GM18861 (cell line): ENCODE measurements around the gene ARL15.

ENCODE experiments used
- ATAC-seq: cut with Tn5 transposase; IDR thresholded peaks from one replicate; pipeline ENCODE4 v1.9.1; 2021; ENCODE audit not compliant: unreplicated experiment

The ARL15 gene

DNA sequence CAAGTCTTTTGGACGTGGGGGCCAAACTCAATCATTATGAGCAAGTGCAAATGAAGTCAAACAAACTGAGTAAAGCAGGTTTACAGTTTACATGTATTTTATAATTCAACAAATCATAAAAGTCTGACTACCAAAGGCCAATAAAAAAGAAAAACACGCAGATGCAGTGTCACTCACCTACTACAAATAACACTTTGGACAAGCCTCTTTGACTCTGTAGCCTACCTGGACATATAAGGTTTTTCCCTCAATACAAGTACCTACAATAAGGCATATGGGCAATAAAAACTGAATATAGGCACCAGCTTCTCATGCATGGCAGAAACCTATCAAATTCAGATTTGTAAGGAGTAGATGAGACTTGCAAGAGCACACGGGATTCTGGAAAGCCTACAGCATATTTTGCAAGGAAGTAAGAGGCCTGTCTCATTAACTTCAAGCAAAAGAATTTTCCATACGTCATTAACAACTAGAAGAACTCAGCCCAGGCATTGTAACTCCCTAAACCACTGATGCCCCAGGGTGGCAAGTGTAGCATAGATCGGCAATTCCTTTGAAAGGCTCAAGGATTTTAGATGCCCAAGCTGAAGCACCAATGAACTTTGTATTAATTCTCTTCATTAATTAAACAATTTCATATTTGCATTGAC is 21.7 kb downstream of the ARL15 start:
- ATAC-seq, result no peak

GRCh38 chr5:54285686-54286085 is 24.7 kb downstream of the ARL15 start:
- no peak for ATAC-seq

DNA sequence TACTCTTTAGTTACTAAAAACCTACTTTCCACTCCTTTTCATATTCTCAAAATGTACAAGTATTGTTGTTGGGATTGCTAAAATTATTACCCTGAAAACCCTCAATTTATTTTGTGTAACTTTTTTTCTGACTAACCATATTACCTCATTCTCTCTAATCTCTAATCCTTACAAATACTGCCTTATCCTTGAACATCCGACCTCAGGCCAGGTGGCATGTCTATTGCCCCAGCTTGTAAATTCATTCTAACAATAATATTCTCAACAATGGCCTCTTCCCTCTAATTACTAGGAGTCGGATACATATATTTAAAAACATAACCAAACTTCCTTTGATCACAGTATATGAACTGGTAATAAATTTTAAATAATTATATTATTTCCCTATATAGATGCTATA is 25.8 kb downstream of the ARL15 start:
- ATAC-seq, result no peak

- ATAC-seq, result no peak
These were observed 27.5 kb downstream of the ARL15 start for GRCh38 chr5:54282876-54283275.

DNA sequence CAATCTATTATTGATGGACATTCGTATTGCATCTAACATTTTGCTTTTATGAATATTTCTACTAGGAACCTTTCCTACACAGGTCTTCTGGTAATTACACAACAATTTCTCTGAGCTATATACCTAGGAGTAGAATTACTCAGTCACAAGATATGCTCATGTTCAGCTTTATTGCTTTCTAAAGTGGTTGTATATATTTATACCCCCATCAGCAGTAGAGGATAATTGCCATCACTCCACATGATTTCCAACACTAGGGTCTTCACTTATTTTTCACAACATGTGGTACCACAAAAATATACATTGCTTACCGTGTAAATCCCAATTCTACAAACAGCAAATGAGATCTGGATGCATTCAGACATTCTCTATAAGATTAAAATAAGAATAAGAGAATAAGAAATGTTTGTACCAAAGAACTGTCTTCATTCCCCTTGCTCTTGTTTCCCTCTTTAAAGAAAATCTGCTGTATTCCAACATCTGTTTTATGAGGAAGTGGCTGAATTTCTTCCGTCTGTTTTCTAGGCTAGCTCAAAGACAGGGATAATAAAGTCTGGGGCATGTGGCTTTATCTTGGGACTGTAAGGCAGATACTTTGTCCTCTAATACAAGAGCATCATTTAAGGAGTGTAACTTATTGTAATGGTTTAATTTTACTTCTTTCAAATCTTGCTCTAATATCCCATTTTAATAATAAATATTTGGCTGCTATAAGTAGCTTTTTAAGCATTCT is 28.2 kb downstream of the ARL15 start:
- ATAC-seq, result no peak

- no peak for ATAC-seq
These were observed 30.4 kb downstream of the ARL15 start for GRCh38 chr5:54279960-54280359.

DNA sequence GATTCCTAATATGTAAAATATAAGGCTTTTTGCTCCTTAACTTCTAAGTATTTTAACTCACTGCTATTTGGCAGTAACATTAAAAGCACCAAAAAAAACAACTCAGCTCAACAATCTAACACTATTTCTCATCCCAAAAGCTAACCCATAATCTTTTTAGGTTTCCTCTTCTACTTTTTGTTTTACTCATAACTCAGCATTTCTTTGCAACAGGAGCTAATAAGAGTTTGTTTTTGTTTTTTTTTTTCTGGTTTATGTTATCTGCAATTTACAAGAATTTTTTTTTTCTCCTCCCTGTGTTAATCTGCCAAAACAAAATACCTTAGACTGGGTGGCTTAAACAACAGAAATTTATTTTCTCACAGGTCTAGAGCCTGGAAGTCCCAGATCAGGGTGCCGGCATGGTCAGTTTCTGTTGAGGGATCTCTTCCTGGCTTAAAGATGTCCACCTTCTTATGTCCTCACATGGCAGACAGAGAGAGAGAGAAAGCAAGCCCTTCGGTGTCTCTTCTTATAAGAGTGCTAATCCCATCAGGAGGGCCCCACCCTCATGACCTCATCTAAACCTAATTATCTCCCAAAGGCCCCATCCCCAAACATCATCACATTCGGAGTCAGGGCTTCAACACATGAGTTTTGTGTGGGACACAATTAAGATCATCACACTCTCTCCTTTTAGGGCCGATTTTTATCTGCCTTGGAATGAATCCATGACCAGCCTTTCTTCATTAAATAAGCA is 31.2 kb downstream of the ARL15 start:
- no peak for ATAC-seq

GRCh38 chr5:54278036-54278830 is 32.1 kb downstream of the ARL15 start:
- ATAC-seq, result no peak

DNA sequence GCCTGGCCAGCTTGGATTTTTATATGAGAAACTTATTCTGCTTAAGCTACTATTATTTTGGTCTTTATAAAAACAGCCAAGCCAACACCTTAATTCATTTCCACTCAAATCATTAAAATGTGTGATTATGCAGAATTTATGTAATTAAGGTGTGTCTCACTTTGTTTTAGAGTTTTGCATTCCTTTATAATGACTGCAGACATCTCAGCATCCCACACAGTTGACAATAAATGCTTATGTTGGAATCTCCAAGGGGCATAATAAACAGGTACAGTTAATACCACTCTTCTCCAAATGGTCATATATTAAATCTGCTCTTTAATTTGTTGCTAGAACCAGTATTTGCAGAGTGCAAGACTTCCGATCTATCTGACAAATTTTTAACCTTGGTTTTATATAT is 34.3 kb downstream of the ARL15 start:
- no peak for ATAC-seq

DNA sequence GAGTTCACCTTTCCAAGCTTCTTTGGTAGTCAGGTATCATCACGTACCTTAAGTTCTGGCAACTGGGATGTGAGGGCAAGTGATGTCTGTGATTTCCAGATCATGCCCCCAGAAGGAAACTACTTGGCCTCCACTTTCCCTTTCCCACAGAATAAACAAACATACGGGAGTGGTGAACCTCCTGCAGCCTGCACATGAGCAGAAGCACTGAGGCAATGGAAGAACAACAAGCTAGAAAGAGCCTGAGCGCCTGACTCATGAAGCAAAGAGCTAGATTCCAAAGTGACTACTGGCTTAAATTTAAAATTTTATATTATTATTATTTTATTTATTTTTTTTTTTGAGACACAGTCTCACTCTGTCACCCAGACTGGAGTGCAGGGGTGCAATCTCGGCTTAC is 35.0 kb downstream of the ARL15 start:
- ATAC-seq, result no peak

DNA sequence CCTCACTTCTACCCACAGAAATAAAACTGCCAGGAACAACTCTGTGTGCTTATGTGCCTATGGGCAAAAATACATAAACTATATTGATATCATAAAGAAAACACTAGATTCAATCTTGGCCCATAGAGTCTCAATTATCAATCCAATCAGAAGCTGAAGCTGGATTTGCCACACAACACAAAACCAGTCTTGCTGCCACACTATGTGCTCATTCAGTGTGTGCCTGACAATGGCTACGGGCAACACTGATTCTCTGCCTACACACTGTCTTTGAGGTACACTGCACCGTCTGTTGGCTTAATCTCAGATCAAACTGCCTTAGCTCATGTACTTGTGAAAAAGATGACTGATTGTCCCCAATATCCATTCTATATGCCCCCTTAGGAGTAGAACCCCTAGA is 35.4 kb downstream of the ARL15 start:
- ATAC-seq, result no peak

- ATAC-seq, result no peak
These were observed 36.7 kb downstream of the ARL15 start for GRCh38 chr5:54273715-54274114.

DNA sequence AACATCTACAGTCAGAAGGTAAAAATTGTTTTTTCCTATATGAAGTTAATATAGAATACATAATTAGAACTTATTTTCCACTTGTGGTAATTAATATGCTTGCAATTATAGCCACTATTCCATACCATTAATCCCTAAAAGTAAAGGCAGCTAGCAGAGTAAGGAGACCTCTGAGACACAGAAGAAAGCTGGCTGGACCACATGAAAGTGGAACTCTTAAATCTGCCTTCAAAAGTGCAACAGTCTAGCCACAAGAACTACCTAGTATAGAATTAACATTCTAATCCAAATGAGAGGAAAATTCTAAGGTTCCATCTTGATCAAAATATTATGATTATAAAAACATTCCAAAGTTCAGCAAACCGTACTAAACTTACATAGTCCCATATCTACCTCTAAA is 37.6 kb downstream of the ARL15 start:
- no peak for ATAC-seq

DNA sequence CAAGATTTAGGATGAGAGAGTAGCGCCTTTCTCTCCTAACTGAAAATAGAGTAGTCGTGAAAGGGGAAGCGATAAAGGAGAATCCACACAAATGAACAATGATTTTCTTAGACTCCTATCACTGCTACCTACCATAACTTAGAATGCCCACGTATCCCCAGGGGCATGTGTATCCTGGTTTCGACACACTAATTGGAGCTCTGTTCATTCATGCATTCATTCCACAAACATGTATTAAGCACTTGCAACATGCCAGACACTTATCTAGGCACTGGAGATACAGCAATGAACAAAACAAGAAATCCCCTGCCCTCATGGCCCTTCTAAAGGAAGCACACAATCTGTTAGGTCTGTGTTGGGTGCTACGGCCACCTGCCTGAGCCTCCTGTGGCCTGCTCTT is 40.0 kb downstream of the ARL15 start:
- ATAC-seq, result no peak

DNA sequence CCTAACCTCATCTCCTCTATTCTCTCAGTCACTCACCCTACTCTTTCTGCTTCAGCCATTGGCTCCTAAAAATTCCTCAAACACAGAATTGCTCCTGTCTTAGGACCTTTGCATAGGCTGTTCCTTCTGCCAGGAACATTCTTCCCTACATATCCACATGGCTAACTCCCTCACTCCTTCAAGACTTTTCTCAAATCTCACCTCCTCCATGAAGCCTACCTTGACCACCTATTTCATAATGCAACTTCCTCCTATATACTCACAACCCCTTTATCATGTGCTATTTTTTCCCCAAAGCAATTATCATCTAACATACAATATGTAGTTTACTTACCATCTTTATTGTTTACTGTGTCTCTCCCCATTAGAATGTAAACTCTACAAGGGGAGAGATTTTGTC is 45.8 kb downstream of the ARL15 start:
- no peak for ATAC-seq

DNA sequence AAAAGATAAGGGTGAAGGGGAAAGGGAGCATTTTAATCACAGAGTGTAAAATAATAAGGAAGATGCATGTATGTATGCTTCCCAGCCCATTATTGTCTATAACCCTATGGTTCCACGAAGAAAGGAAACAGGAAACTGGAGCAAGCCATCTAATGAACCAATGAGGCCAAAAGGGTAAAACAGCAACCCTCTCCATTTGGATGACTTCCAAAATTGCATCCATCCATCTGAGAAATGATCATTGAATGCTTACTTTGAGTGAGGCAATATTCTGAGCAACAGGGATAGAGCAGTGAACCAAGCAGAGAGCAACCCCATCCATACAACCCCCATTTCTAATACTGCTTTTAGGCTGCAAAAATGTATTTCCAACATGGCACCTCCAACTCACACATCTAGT is 46.9 kb downstream of the ARL15 start:
- ATAC-seq, result no peak

- no peak for ATAC-seq
These were observed 48.8 kb downstream of the ARL15 start for GRCh38 chr5:54261596-54261995.

GRCh38 chr5:54259981-54260380 is 50.4 kb downstream of the ARL15 start:
- ATAC-seq, result no peak

- ATAC-seq, result no peak
These were observed 51.3 kb downstream of the ARL15 start for GRCh38 chr5:54259090-54259489.

DNA sequence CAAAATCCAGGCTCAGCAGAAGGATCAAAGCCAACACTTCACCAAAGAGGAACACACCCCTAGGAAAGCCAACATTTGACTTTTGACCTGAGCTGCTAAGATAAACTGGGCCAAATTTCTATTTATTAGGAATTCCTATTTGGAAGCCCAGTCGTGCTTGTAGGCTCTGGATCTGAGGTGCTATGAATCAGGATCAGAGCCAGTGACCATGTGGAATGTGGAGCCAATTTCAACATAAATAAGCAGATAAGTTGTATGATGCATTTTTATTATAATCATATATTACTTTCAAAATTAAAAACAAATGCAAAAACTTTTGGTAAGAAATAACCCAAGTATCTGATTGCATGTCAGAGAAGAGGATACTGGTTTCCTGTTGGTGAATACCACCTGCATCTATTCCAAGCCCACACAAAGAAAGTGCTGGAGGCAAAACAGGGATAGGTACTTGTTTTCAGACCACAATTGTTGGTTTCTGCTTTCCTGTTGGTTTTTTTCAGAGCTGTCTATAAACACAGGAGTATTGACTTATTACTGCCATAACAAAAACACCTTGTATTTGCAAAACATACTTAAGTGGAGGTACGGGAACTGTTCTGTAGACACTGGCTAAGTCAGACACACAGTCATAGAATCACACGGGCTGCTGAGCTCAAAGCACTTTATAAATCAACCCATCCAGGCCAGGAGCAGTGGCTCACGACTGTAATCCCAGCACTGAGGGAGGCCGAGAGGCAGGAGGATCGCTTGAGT is 52.8 kb downstream of the ARL15 start:
- ATAC-seq, result no peak
